ENCODE measurements around the gene ZNF503.
"Not testable (repeated sequence)": the region's sequence is repeated elsewhere in the genome, so short reads cannot be mapped to it uniquely, and the experiment has no call there.

ZNF503 gene

DNA sequence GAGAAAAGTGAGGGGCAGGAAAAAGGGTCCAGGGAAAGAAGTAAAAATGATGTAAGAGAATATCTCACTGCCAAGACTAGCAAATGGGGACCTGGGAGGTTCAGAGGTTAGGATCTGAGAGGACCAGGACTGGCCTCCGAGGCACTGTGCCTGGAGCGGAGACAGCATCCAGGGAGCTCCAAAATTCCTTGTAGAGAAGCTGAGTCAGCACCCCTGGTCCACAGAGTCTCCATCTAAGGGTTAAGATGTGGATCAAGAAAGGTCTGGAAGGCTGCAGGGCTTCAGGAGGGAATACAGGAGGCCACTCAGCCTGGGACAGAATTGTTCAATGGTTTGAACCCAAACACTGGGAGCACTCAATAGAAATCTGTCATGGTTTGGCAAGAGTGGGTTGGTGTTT is 30.6 kb downstream of the ZNF503 start:
- H3K4me3 ChIP-seq (ENCODE audit: low read length): no peak overlapping the region
- no peaks in the 10 kb centered on the region for H3K27me3 ChIP-seq (ENCODE audit: control insufficient read depth, insufficient read depth, low read length)
- H3K36me3 ChIP-seq (ENCODE audit: control insufficient read depth, insufficient read depth, low read length): no peaks in the 10 kb centered on the region
- peaks cover 6% of the 10 kb centered on the region for H3K4me1 ChIP-seq (ENCODE audit: control insufficient read depth, insufficient read depth, low read length)
- H3K9ac ChIP-seq (ENCODE audit: low read length): no peak overlapping the region
- no peaks in the 10 kb centered on the region for H3K9me3 ChIP-seq (ENCODE audit: control insufficient read depth, low read length)

DNA sequence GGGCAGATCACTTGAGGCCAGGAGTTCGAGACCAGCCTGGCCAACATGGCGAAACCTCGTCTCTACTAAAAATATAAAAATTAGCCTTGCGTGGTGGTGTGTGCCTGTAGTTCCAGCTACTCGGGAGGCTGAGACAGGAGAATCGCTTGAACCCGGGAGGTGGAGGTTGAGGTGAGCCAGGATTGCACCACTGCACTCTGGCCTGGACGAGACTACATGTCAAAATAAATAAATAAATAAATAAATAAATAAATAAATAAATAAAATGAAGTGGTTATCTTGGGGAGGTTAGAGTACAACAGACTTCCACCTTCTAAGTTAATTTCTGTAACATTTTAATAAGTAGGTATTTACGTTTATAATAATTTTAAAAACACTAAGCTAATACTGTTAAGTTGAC is 31.7 kb downstream of the ZNF503 start:
- not testable (repeated sequence) for H3K27me3 ChIP-seq (ENCODE audit: control insufficient read depth, insufficient read depth, low read length); H3K36me3 ChIP-seq (ENCODE audit: control insufficient read depth, insufficient read depth, low read length); H3K9ac ChIP-seq (ENCODE audit: low read length); H3K4me3 ChIP-seq (ENCODE audit: low read length); H3K9me3 ChIP-seq (ENCODE audit: control insufficient read depth, low read length); H3K4me1 ChIP-seq (ENCODE audit: control insufficient read depth, insufficient read depth, low read length)

DNA sequence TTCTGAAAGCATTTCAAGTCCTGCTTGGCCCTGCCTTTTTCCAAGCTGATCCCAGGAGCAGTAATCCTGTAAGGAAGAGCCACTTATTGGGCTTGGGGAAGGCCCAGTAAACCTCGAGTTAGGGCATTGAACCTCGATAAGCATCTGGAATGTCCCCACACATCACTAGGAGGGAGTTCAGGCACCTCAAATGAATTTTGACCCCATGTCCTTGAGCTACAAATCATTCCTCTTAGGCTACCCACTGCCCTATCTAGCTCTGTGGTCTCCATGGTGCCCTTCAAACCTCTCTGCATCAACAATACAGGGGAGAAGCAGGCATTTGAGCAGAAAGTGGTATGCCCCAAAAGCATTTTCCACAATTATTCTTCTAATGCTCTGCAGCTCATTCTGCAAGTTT is 33.7 kb downstream of the ZNF503 start:
- H3K4me3 ChIP-seq (ENCODE audit: low read length): no peak overlapping the region
- no peak overlapping the region for H3K9ac ChIP-seq (ENCODE audit: low read length)
- no peaks in the 10 kb centered on the region for H3K36me3 ChIP-seq (ENCODE audit: control insufficient read depth, insufficient read depth, low read length)
- no peaks in the 10 kb centered on the region for H3K9me3 ChIP-seq (ENCODE audit: control insufficient read depth, low read length)
- H3K27me3 ChIP-seq (ENCODE audit: control insufficient read depth, insufficient read depth, low read length): no peaks in the 10 kb centered on the region
- H3K4me1 ChIP-seq (ENCODE audit: control insufficient read depth, insufficient read depth, low read length): peaks cover 6% of the 10 kb centered on the region

DNA sequence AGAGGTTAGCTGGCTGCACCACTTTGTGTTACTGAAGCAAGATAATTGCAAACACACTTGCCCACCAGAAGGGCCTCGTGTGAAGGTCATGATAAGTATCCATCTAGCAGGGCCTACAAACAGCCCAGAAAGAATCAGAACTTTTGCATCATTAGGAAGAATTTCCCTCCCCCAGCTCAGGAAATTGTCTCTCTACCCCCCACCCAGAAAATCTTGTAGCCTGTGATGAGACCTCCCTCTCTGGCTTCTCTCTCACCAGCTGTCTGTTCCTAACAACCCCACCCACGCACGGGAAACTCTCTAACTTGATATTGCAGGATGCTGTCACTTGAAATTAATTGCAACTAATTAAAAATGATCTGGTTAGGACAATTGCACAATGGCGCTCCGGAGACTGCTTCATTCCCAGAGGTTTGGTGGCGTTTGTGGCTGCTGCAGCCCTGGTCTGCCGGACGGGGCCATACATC is 34.5 kb downstream of the ZNF503 start:
- Histone ChIP-seq H3K9me3 (ENCODE audit: control insufficient read depth, low read length) (no peaks in the 10 kb centered on the region), H3K36me3 (ENCODE audit: control insufficient read depth, insufficient read depth, low read length) (no peaks in the 10 kb centered on the region), H3K9ac (ENCODE audit: low read length) (no peak overlapping the region), H3K4me3 (ENCODE audit: low read length) (no peak overlapping the region), H3K4me1 (ENCODE audit: control insufficient read depth, insufficient read depth, low read length) (peaks cover 6% of the 10 kb centered on the region), H3K27me3 (ENCODE audit: control insufficient read depth, insufficient read depth, low read length) (no peaks in the 10 kb centered on the region)

DNA sequence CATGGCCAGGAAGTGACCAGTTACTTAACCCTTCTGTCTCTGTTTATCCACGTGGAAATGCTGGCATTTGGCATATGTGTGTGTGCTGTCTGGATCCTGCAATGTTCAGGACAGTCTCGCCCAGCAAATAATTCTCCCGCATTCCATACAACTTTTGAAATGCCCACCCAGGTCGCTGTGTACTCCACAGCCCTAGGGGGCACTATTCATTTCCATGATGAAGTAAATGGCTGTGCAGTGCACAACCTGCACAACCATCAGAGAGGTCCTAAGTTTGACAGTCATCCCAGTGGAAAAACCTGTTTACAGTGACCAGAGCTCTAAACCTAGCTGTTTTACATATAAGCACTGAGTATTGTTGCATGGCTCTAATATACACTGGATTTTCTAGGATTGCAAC is 38.1 kb downstream of the ZNF503 start:
- Histone ChIP-seq H3K9me3 (ENCODE audit: control insufficient read depth, low read length) (no peaks in the 10 kb centered on the region), H3K4me1 (ENCODE audit: control insufficient read depth, insufficient read depth, low read length) (peaks cover 6% of the 10 kb centered on the region), H3K36me3 (ENCODE audit: control insufficient read depth, insufficient read depth, low read length) (no peaks in the 10 kb centered on the region), H3K9ac (ENCODE audit: low read length) (no peak overlapping the region), H3K27me3 (ENCODE audit: control insufficient read depth, insufficient read depth, low read length) (no peaks in the 10 kb centered on the region), H3K4me3 (ENCODE audit: low read length) (no peak overlapping the region)

DNA sequence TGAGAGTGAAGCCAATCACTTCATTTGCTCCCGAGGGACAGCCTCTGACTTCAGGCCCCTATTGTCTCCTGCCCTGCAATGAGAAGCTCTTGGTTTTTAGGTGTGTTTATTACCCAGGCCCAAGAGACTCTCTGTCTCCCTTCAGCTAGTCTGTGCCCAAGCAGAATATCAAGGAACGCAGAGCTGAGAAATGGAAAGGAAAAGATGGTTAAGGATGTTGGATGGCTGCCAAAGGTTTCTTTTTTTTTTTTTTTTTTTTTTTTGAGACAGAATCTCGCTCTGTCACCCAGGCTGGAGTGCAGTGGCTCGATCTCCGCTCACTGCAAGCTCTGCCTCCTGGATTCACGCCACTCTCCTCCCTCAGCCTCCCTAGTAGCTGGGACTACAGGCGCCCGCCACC is 41.7 kb downstream of the ZNF503 start:
- H3K36me3 ChIP-seq (ENCODE audit: control insufficient read depth, insufficient read depth, low read length); H3K4me1 ChIP-seq (ENCODE audit: control insufficient read depth, insufficient read depth, low read length); H3K9me3 ChIP-seq (ENCODE audit: control insufficient read depth, low read length); H3K27me3 ChIP-seq (ENCODE audit: control insufficient read depth, insufficient read depth, low read length); H3K9ac ChIP-seq (ENCODE audit: low read length); H3K4me3 ChIP-seq (ENCODE audit: low read length): not testable (repeated sequence)

DNA sequence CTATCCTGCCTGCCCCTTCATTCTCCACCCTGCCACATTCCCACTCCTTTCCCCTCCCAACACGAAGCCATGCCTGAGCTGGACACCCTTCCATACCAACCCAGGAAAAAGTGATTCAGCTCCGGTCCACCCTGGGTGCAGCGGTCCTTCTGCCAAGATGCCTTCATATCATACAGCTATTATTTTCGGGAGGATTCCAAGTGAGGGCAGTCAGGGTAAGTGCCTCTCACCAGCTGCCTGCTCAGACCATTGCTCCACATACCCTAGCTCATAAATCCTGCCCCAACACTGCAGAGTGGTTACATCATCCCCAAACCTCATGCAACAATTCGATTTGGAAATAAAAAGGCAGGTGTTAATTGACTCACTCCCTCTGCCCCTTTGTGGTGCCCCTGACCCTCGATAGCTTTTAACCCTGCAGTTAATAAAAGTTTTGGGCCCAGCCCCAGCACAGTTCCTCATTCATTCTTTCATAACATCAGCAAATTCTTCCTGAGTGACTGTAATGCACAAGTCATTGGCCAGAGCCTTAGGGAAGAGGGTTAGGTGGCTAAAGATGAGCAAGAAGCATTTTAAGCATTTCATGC is 42.6 kb downstream of the ZNF503 start:
- no peak overlapping the region for H3K4me3 ChIP-seq (ENCODE audit: low read length)
- H3K9me3 ChIP-seq (ENCODE audit: control insufficient read depth, low read length): no peaks in the 10 kb centered on the region
- no peak overlapping the region for H3K9ac ChIP-seq (ENCODE audit: low read length)
- no peaks in the 10 kb centered on the region for H3K4me1 ChIP-seq (ENCODE audit: control insufficient read depth, insufficient read depth, low read length)
- no peaks in the 10 kb centered on the region for H3K27me3 ChIP-seq (ENCODE audit: control insufficient read depth, insufficient read depth, low read length)
- no peaks in the 10 kb centered on the region for H3K36me3 ChIP-seq (ENCODE audit: control insufficient read depth, insufficient read depth, low read length)

DNA sequence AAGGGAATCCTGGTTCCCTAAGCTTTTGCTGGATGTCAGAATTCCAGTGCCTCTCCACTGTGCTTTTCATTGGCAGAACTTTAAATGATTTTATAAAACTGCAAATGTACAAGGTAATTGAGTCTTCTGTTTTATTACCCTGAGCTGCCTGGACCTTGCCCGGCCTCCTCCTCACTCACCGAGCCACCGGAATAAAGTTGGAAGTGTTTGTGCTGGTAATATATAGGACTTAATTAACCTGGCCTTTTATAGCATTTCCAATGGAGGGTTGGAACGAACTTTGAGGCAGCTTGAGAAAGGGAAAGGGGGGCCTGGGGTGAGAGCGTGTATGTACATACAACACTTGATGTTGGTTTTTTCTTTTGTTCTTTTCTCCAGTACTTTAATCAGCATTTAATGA is 43.4 kb downstream of the ZNF503 start:
- no peaks in the 10 kb centered on the region for H3K36me3 ChIP-seq (ENCODE audit: control insufficient read depth, insufficient read depth, low read length)
- no peaks in the 10 kb centered on the region for H3K4me1 ChIP-seq (ENCODE audit: control insufficient read depth, insufficient read depth, low read length)
- no peak overlapping the region for H3K9ac ChIP-seq (ENCODE audit: low read length)
- H3K4me3 ChIP-seq (ENCODE audit: low read length): no peak overlapping the region
- H3K9me3 ChIP-seq (ENCODE audit: control insufficient read depth, low read length): no peaks in the 10 kb centered on the region
- no peaks in the 10 kb centered on the region for H3K27me3 ChIP-seq (ENCODE audit: control insufficient read depth, insufficient read depth, low read length)

DNA sequence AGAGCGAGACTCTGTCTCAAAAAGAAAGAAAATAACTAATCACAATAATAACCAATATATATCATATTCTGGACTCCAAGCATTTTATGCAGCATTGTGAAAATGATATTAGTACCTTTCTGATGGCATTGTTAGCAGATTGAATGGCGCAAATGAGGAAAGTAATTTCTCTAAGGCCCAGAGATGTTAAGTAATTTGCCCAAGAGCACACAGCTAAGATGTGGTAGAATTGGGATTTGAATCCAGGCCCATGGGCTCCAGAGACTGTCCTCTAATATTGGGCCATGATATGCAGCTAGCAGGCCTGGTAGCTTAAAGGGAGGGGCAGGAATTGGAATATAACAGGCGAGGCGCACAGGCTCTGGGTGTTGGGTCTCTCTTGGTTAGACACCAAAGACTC is 44.1 kb downstream of the ZNF503 start:
- no peaks in the 10 kb centered on the region for H3K27me3 ChIP-seq (ENCODE audit: control insufficient read depth, insufficient read depth, low read length)
- H3K36me3 ChIP-seq (ENCODE audit: control insufficient read depth, insufficient read depth, low read length): no peaks in the 10 kb centered on the region
- no peak overlapping the region for H3K4me3 ChIP-seq (ENCODE audit: low read length)
- H3K9me3 ChIP-seq (ENCODE audit: control insufficient read depth, low read length): no peaks in the 10 kb centered on the region
- no peak overlapping the region for H3K9ac ChIP-seq (ENCODE audit: low read length)
- no peaks in the 10 kb centered on the region for H3K4me1 ChIP-seq (ENCODE audit: control insufficient read depth, insufficient read depth, low read length)

DNA sequence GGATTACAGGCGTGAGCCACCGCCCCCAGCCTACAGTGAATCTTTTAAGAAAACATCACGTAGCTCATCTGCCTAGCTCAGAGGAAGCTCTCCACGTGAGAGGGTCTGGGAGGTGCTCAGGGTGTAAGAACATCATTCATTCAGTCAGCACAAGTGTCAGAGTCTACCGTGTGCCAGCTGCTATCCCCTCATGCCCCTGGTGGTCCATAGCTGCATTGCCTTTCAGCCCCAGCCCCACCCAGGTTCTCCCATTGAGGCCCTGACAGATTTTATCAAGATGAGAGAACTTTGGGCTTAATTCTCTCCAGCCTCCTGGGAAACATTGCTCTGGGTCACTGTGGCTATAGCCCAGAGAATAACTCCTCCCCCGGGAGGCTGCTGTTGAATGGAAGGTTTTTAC is 45.1 kb downstream of the ZNF503 start:
- H3K4me1 ChIP-seq (ENCODE audit: control insufficient read depth, insufficient read depth, low read length): no peaks in the 10 kb centered on the region
- no peaks in the 10 kb centered on the region for H3K9me3 ChIP-seq (ENCODE audit: control insufficient read depth, low read length)
- no peak overlapping the region for H3K4me3 ChIP-seq (ENCODE audit: low read length)
- no peaks in the 10 kb centered on the region for H3K36me3 ChIP-seq (ENCODE audit: control insufficient read depth, insufficient read depth, low read length)
- H3K27me3 ChIP-seq (ENCODE audit: control insufficient read depth, insufficient read depth, low read length): no peaks in the 10 kb centered on the region
- no peak overlapping the region for H3K9ac ChIP-seq (ENCODE audit: low read length)

DNA sequence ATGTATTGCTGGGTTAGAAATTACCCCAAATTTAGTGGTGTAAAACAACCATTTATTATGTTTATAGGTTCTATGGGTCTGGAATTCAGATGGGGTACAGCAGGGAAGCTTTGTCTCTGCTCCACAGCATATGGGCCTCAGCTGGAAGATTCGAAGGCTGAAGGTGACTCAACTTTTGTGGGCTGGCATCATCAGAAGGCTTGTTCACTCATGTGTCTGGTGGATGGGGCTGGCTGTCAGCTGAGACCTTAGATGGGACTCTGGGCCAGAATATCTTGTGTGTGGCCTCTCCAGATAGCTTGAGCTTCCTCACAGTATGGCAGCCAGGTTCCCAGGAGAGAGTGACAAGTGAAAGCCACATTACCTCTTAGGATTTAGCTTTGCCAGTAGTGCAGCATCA is 45.9 kb downstream of the ZNF503 start:
- Histone ChIP-seq H3K9me3 (ENCODE audit: control insufficient read depth, low read length) (no peaks in the 10 kb centered on the region), H3K4me1 (ENCODE audit: control insufficient read depth, insufficient read depth, low read length) (no peaks in the 10 kb centered on the region), H3K27me3 (ENCODE audit: control insufficient read depth, insufficient read depth, low read length) (no peaks in the 10 kb centered on the region), H3K4me3 (ENCODE audit: low read length) (no peak overlapping the region), H3K36me3 (ENCODE audit: control insufficient read depth, insufficient read depth, low read length) (no peaks in the 10 kb centered on the region), H3K9ac (ENCODE audit: low read length) (no peak overlapping the region)

DNA sequence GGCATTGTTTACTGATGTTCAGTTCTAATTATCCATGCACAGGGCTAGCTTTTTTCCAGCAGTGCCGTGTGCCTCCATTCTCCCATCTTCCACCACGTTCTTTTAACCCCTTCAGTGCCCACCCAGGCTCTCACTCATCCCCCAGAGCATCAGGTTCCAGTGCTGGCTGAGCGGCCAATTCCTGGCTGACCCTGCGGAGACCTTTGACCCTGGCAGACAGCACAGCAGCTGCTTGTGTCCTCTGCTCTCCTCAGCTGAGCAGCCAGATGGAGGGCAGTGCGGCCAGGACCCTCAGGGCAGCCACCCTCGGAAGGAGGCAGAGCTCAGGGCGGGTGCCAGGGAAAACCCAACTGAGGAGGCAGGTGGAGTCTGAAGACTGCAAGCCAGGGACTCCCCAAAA is 48.4 kb downstream of the ZNF503 start:
- no peak overlapping the region for H3K9ac ChIP-seq (ENCODE audit: low read length)
- H3K4me3 ChIP-seq (ENCODE audit: low read length): no peak overlapping the region
- no peaks in the 10 kb centered on the region for H3K9me3 ChIP-seq (ENCODE audit: control insufficient read depth, low read length)
- no peaks in the 10 kb centered on the region for H3K27me3 ChIP-seq (ENCODE audit: control insufficient read depth, insufficient read depth, low read length)
- no peaks in the 10 kb centered on the region for H3K36me3 ChIP-seq (ENCODE audit: control insufficient read depth, insufficient read depth, low read length)
- H3K4me1 ChIP-seq (ENCODE audit: control insufficient read depth, insufficient read depth, low read length): no peaks in the 10 kb centered on the region

DNA sequence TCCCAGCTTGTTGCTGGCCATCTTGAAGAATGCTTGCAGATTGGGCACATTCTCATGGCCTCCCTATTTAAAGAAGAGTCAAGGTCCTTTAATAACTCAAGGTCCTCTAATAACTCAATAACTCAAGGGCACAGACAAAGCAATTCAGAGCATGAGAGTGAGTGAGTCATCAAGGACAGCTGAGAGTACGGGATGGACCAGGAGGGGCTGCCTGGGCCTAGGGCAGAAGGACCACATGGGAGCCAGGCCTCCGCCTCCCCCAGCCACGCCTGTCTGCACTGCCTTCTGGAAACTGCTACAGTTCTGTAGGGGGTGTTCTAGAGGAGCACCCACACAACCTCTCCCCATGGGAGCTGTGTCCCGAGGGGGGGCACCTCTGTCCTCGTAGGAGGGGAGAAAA is 48.9 kb downstream of the ZNF503 start:
- H3K4me3 ChIP-seq (ENCODE audit: low read length): no peak overlapping the region
- H3K4me1 ChIP-seq (ENCODE audit: control insufficient read depth, insufficient read depth, low read length): no peaks in the 10 kb centered on the region
- H3K36me3 ChIP-seq (ENCODE audit: control insufficient read depth, insufficient read depth, low read length): no peaks in the 10 kb centered on the region
- H3K9ac ChIP-seq (ENCODE audit: low read length): no peak overlapping the region
- no peaks in the 10 kb centered on the region for H3K9me3 ChIP-seq (ENCODE audit: control insufficient read depth, low read length)
- H3K27me3 ChIP-seq (ENCODE audit: control insufficient read depth, insufficient read depth, low read length): no peaks in the 10 kb centered on the region

Data from mucosa of stomach (tissue), 1 donor.